ENCODE data around the gene SLC44A1.

Gene SLC44A1

DNA sequence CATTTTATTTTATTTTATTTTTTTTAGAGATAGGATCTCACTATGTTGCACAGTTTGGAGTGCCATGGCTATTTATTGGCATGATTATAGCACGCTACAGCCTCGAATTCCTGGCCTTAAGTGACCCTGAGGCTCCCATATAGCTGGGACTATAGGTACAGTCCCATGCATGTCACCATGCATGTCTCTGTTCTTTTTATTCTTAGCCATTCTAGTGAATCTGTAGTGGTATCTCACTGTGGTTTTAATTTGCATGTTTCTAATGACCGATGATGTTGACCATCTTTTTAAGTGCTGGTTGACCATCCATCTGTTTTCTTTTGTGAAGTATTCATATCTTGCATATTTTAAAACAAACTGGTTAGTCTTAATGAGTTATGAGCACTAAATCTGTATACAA lies 76.1 kb downstream of the SLC44A1 start:
- no peak for DNase-seq (ENCODE audit: low spot score)

GRCh38 chr9:105328296-105328695 lies 83.8 kb downstream of the SLC44A1 start:
- no peak for DNase-seq (ENCODE audit: low spot score)
- TF ChIP-seq, protein P1, sequence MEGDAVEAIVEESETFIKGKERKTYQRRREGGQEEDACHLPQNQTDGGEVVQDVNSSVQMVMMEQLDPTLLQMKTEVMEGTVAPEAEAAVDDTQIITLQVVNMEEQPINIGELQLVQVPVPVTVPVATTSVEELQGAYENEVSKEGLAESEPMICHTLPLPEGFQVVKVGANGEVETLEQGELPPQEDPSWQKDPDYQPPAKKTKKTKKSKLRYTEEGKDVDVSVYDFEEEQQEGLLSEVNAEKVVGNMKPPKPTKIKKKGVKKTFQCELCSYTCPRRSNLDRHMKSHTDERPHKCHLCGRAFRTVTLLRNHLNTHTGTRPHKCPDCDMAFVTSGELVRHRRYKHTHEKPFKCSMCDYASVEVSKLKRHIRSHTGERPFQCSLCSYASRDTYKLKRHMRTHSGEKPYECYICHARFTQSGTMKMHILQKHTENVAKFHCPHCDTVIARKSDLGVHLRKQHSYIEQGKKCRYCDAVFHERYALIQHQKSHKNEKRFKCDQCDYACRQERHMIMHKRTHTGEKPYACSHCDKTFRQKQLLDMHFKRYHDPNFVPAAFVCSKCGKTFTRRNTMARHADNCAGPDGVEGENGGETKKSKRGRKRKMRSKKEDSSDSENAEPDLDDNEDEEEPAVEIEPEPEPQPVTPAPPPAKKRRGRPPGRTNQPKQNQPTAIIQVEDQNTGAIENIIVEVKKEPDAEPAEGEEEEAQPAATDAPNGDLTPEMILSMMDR (IDR thresholded peaks at IDR 0.05; ENCODE audit: extremely low read depth, missing control alignments): no peak

More for the DNA sequence above, 76.1 kb downstream of the SLC44A1 start:
- TF ChIP-seq, protein P1 (IDR thresholded peaks at IDR 0.05; ENCODE audit: extremely low read depth, missing control alignments): no peak

- no peak for DNase-seq (ENCODE audit: low spot score)
- TF ChIP-seq, protein P1 (IDR thresholded peaks at IDR 0.05; ENCODE audit: extremely low read depth, missing control alignments): no peak
Measured at GRCh38 chr9:105328872-105329718, 84.6 kb downstream of the SLC44A1 start.

GRCh38 chr9:105329719-105330062 lies 85.2 kb downstream of the SLC44A1 start:
- TF ChIP-seq, protein P1 (IDR thresholded peaks at IDR 0.05; ENCODE audit: extremely low read depth, missing control alignments): no peak
- DNase-seq (ENCODE audit: low spot score): no peak

- DNase-seq (ENCODE audit: low spot score): no peak
- TF ChIP-seq, protein P1 (IDR thresholded peaks at IDR 0.05; ENCODE audit: extremely low read depth, missing control alignments): no peak
Measured at GRCh38 chr9:105330201-105330600, 85.8 kb downstream of the SLC44A1 start.

- TF ChIP-seq, protein P1 (IDR thresholded peaks at IDR 0.05; ENCODE audit: extremely low read depth, missing control alignments): no peak
- no peak for DNase-seq (ENCODE audit: low spot score)
Measured at GRCh38 chr9:105330755-105331154, 86.3 kb downstream of the SLC44A1 start.

- no peak for DNase-seq (ENCODE audit: low spot score)
- TF ChIP-seq, protein P1 (IDR thresholded peaks at IDR 0.05; ENCODE audit: extremely low read depth, missing control alignments): no peak
Measured at GRCh38 chr9:105331160-105331559, 86.7 kb downstream of the SLC44A1 start.
